ENCODE results near the gene SHC2. TPM values are rescaled to one million over a fixed set of nuclear protein-coding genes. Genes with fewer than 3 reads are reported as not detected.

Gene SHC2
- total RNA-seq, 1 experiment from 2014 or later, result 6.7 TPM

GRCh38 chr19:426725-427445 lies 33.9 kb downstream of the SHC2 start:
- H3K9me3 ChIP-seq (ENCODE audit: control insufficient read depth, insufficient read depth, low read depth, low read length), result no peaks in the 10 kb centered on the region
- in situ Hi-C loops (cut with HindIII; ENCODE audit: low pct_unique_long_range_greater_than_20kb, low sequenced_read_pairs) (no loop called here), intact Hi-C loops (cut with micrococcal nuclease; ENCODE audit: unreplicated experiment) (no loop called here)
- ChIA-PET CTCF (no interaction called here), POLR2A (no interaction called here)
- DNase-seq (ENCODE audit: low read depth, low spot score) (no peak), ATAC-seq (no peak)
- BruUV-seq (replicated peaks), result no TSS peak
- H3K4me1 ChIP-seq (ENCODE audit: control insufficient read depth, insufficient read depth, low read length), result no peaks in the 10 kb centered on the region
- H3K36me3 ChIP-seq (ENCODE audit: control insufficient read depth, insufficient read depth, low read length), result no peaks in the 10 kb centered on the region
- no peak overlapping the region for H3K4me3 ChIP-seq (ENCODE audit: low read depth in 2 of 2, low read length in 2 of 2)
- H3K27me3 ChIP-seq (ENCODE audit: control insufficient read depth, insufficient read depth, low read length), result no peaks in the 10 kb centered on the region
- TF ChIP-seq CTCF (IDR thresholded peaks at IDR 0.05) (no peak), TCF7L2 (IDR thresholded peaks at IDR 0.05; ENCODE audit: low read depth, low read length) (no peak), POLR2AphosphoS5 (IDR thresholded peaks at IDR 0.05; ENCODE audit: low read depth, low read length) (no peak)
- no peak overlapping the region for H3K27ac ChIP-seq (ENCODE audit: low read length)

- POLR2A ChIA-PET, result no interaction called here
- Histone ChIP-seq H3K4me3 (ENCODE audit: low read depth in 2 of 2, low read length in 2 of 2) (no peak overlapping the region), H3K27me3 (ENCODE audit: control insufficient read depth, insufficient read depth, low read length) (no peaks in the 10 kb centered on the region), H3K9me3 (ENCODE audit: control insufficient read depth, insufficient read depth, low read depth, low read length) (no peaks in the 10 kb centered on the region), H3K36me3 (ENCODE audit: control insufficient read depth, insufficient read depth, low read length) (no peaks in the 10 kb centered on the region), H3K4me1 (ENCODE audit: control insufficient read depth, insufficient read depth, low read length) (no peaks in the 10 kb centered on the region), H3K27ac (ENCODE audit: low read length) (no peak overlapping the region)
- no peak for TF ChIP-seq TCF7L2 (IDR thresholded peaks at IDR 0.05; ENCODE audit: low read depth, low read length)
- no peak for TF ChIP-seq REST (IDR thresholded peaks at IDR 0.05; ENCODE audit: insufficient read depth in 1 of 2, low read depth in 2 of 2, low read length in 1 of 2)
- TF ChIP-seq SIN3A (IDR thresholded peaks at IDR 0.05; ENCODE audit: borderline replicate concordance, insufficient read depth, low read depth, low read length), result no peak
- TF ChIP-seq CTCF (IDR thresholded peaks at IDR 0.05), result no peak
- TF ChIP-seq POLR2AphosphoS5 (IDR thresholded peaks at IDR 0.05; ENCODE audit: low read depth, low read length), result no peak
- CTCF ChIA-PET, result no interaction called here
- BruUV-seq (replicated peaks), result no TSS peak
- no peak for ATAC-seq
- in situ Hi-C loops (cut with HindIII; ENCODE audit: low pct_unique_long_range_greater_than_20kb, low sequenced_read_pairs) (no loop called here), intact Hi-C loops (cut with micrococcal nuclease; ENCODE audit: unreplicated experiment) (no loop called here)
- DNase-seq (ENCODE audit: low read depth, low spot score), result no peak
These were observed 35.8 kb downstream of the SHC2 start for GRCh38 chr19:425056-425455.
